SIG-M5 treated with dmso at 0.1 percent for 504 hours (cell line): Measurements from ENCODE around the gene MARK4.
A peak's percentile ranks its signal among the peaks of the same experiment; 100 is the strongest.

ENCODE experiments used
- DNase-seq: peaks from one replicate; lab custom pipeline; 2025; ENCODE audit not compliant: unreplicated experiment; lab: John Stamatoyannopoulos, UW

Gene MARK4

GRCh38 chr19:45271098-45271734 is 20.1 kb downstream of the MARK4 start:
- DNase-seq, result no peak

- DNase-seq, result no peak
Measured at GRCh38 chr19:45271735-45272108, 20.7 kb downstream of the MARK4 start.

GRCh38 chr19:45273521-45273855 is 22.4 kb downstream of the MARK4 start:
- no peak for DNase-seq

GRCh38 chr19:45275370-45275971 is 24.4 kb downstream of the MARK4 start:
- no peak for DNase-seq

- DNase-seq, result no peak
Measured at GRCh38 chr19:45276284-45276687, 25.2 kb downstream of the MARK4 start.

GRCh38 chr19:45278087-45278486 is 27.0 kb downstream of the MARK4 start:
- DNase-seq, result no peak

- DNase-seq, result no peak
Measured at GRCh38 chr19:45279587-45280192, 28.6 kb downstream of the MARK4 start.

GRCh38 chr19:45280471-45280961 is 29.4 kb downstream of the MARK4 start:
- no peak for DNase-seq

- DNase-seq, result peak; percentile 27
Measured at GRCh38 chr19:45283443-45284033, 32.5 kb downstream of the MARK4 start.

- DNase-seq, result no peak
Measured at GRCh38 chr19:45290381-45290931, 39.4 kb downstream of the MARK4 start.

GRCh38 chr19:45291834-45292233 is 40.8 kb downstream of the MARK4 start:
- no peak for DNase-seq

- no peak for DNase-seq
Measured at GRCh38 chr19:45293682-45294081, 42.6 kb downstream of the MARK4 start.

GRCh38 chr19:45294291-45295029 is 43.4 kb downstream of the MARK4 start:
- DNase-seq, result no peak

GRCh38 chr19:45295873-45296272 is 44.8 kb downstream of the MARK4 start:
- DNase-seq, result no peak

- DNase-seq, result peak; percentile 74
Measured at GRCh38 chr19:45296355-45296754, 45.3 kb downstream of the MARK4 start.

- DNase-seq, result no peak
Measured at GRCh38 chr19:45297674-45298073, 46.6 kb downstream of the MARK4 start.

- DNase-seq, result no peak
Measured at GRCh38 chr19:45298264-45298663, 47.2 kb downstream of the MARK4 start.

GRCh38 chr19:45299719-45300118 is 48.6 kb downstream of the MARK4 start:
- DNase-seq, result no peak

GRCh38 chr19:45302416-45302815 is 51.3 kb downstream of the MARK4 start:
- DNase-seq, result no peak

- DNase-seq, result no peak
Measured at GRCh38 chr19:45303269-45304060, 52.4 kb downstream of the MARK4 start.
